Esophagus muscularis mucosa (tissue), 4 donors: ENCODE results near the gene SGPP2. TPM values are rescaled to one million over a fixed set of nuclear protein-coding genes. Genes with fewer than 3 reads are reported as not detected.

Source experiments
- DNase-seq: peaks from one replicate; pipeline ENCODE4 v3.0.0-alpha.2; 2017; ENCODE audit errors: extremely low spot score
- H3K27ac ChIP-seq, 4 donors: fragments of 200-600 bp; sonication (generic); replicated peaks in 1 of 4; 1 replicate in 3 of 4; 2 replicates in 1 of 4; pipeline ENCODE4 v1.5.1; 2016 to 2019; ENCODE audit warnings: mild to moderate bottlenecking in 1 of 4
- H3K27me3 ChIP-seq, 4 donors: fragments of 200-600 bp; sonication (generic); one replicate each; pipeline versions ENCODE4 v1.5.1 to v1.6.0; 2016 to 2019
- H3K36me3 ChIP-seq, 4 donors: fragments of 200-600 bp; sonication (generic); one replicate each; pipeline ENCODE4 v1.5.1; 2016 to 2019
- H3K4me1 ChIP-seq, 4 donors: fragments of 200-600 bp; sonication (generic); one replicate each; pipeline ENCODE4 v1.5.1; 2016 to 2019
- H3K4me3 ChIP-seq, 4 donors: fragments of 200-600 bp; sonication (generic); 1 replicate in 2 of 4; 2 replicates in 2 of 4; pipeline ENCODE4 v1.5.1; 2016 to 2019; ENCODE audit warnings: mild to moderate bottlenecking in 4 of 4, moderate library complexity in 1 of 4
- H3K9me3 ChIP-seq, 4 donors: fragments of 200-600 bp; sonication (generic); 1 replicate in 3 of 4; 2 replicates in 1 of 4; pipeline ENCODE4 v1.5.1; 2016 to 2019
- EP300 ChIP-seq: sonication (generic); formaldehyde crosslinking; IDR thresholded peaks from one replicate; pipeline ENCODE4 v1.6.1; 2017; ENCODE audit warnings: antibody characterized with exemption
- POLR2A ChIP-seq: fragments of 450-650 bp; IDR thresholded peaks from one replicate; pipeline ENCODE4 v1.6.1; 2017; ENCODE audit warnings: antibody characterized with exemption, moderate library complexity, mild to moderate bottlenecking, low read depth
- POLR2AphosphoS5 ChIP-seq, 2 donors: sonication (generic); formaldehyde crosslinking; IDR thresholded peaks; one replicate each; pipeline ENCODE4 v1.6.1; 2017; ENCODE audit warnings: antibody characterized with exemption in 2 of 2
- WGBS: methylation state at CpG from one replicate; pipeline ENCODE4 v1.1.5; 2018; 5-methylcytosine and 5-hydroxymethylcytosine counted together
- intact Hi-C: fragments of 100-400 bp; cut with DNase I; formaldehyde crosslinking; loops from one replicate; pipeline ENCODE4 v1.15.1; 2023
- total RNA-seq, 4 donors: library from RNA; depleted of rRNA; stranded (reverse); fragments of >200 nt; gene quantifications; one replicate each; pipeline versions ENCODE4 v1.1.0 to v1.2.1, GENCODE V29; 2016
- TF ChIP-seq, protein P1 (sequence below), 3 experiments: fragments of 200-600 bp in 2 of 3; fragments of 450-650 bp in 1 of 3; sonication (generic) in 2 of 3; IDR thresholded peaks; one replicate each; pipeline ENCODE4 v1.5.1; 2017 to 2019; ENCODE audit warnings: antibody characterized with exemption in 3 of 3, mild to moderate bottlenecking in 2 of 3, moderate library complexity in 1 of 3

The SGPP2 gene
- total RNA-seq, 4 donors from 2014 or later: 0.32 to 0.83 (median 0.52) TPM

DNA sequence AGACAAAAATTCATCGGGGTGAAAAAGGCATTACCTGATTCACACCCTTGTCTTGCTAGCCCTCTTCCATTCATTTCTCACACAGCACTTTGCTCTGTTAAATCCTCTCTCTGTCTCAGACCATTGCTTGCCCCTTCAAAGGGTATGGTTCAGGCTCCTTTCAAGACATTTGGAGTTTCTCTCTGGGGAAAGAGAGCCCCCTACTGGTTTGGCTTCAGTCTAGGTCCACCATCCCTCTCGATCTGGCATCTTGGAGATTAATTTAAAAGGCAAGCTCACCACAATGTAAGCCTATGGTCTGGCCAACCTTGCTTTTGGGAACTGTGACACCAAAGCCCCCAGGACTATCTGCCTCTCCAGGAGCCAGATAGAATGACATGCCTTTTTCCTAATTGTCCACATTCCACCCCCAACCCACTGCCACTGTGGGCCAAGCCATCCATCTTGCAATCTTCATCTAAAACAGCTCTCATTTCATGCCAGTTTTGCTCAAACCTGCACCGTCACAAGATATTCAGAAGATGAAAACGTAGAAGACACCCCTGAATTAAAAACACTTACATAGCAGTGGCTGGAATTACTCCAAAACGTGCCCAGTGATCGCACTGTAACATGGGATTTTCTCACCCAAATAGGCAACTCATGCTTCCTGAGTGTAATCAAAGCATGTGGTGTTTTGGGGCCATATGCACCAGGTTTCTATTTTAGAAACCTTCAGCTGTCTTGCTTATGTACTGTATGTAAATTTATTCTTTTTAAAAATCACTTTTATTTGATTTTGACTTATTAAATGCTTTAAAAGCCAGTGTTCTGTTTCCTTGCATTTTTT, 137.7 kb downstream of the SGPP2 start:
- Histone ChIP-seq H3K4me1 (no peaks in the 10 kb centered on the region), H3K27me3 (no peaks in the 10 kb centered on the region), H3K4me3 (no peak overlapping the region), H3K36me3 (peaks cover 0 to 10% (median 0%) of the 10 kb centered on the region in 4 donors), H3K27ac (no peak overlapping the region), H3K9me3 (no peaks in the 10 kb centered on the region)
- TF ChIP-seq, protein P1, sequence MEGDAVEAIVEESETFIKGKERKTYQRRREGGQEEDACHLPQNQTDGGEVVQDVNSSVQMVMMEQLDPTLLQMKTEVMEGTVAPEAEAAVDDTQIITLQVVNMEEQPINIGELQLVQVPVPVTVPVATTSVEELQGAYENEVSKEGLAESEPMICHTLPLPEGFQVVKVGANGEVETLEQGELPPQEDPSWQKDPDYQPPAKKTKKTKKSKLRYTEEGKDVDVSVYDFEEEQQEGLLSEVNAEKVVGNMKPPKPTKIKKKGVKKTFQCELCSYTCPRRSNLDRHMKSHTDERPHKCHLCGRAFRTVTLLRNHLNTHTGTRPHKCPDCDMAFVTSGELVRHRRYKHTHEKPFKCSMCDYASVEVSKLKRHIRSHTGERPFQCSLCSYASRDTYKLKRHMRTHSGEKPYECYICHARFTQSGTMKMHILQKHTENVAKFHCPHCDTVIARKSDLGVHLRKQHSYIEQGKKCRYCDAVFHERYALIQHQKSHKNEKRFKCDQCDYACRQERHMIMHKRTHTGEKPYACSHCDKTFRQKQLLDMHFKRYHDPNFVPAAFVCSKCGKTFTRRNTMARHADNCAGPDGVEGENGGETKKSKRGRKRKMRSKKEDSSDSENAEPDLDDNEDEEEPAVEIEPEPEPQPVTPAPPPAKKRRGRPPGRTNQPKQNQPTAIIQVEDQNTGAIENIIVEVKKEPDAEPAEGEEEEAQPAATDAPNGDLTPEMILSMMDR (IDR thresholded peaks at IDR 0.05): peak; percentile 58 to 67 (median 63)
- TF ChIP-seq POLR2A: no peak
- intact Hi-C loops: loop anchor here (2.0 kb wide), 1 partner anchor 243 kb away; no protein-coding TSS in a partner anchor
- WGBS: 58% methylated on average over 6 of the region's 6 CpGs
- DNase-seq: no peak

DNA sequence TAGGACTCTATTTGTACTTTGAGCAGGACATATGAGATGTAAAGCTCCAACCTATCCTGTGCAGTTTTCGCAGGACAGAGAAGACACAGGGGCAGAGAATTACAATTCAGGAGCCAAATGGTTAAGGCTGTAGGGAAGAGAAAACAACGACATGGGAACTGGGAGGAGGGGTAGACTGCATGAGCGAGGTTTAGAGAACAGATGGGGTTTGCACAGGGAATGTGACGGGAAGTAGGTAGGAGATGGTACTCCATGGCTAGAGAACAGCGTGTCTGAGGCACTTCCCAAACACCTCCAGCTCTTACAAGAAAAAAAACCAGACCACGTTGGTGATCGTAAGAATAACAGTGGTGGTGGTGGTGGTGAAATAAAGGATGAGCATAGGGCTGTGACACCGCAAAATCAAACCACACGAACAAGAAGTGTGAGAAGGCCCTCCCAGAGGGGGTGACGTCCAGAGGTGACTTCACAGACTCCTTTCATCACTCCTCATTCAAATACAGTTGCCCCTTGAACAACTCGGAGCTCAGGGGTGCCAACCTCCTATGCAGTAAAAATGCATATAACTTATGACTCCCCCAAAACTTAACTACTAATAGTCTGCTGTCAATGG, 138.9 kb downstream of the SGPP2 start:
- no peaks in the 10 kb centered on the region for H3K9me3 ChIP-seq
- WGBS: 71% methylated on average over 11 of the region's 11 CpGs
- no peak for TF ChIP-seq EP300
- no peak for TF ChIP-seq POLR2AphosphoS5 (IDR thresholded peaks at IDR 0.05)
- no peak for TF ChIP-seq POLR2A
- TF ChIP-seq, protein P1 (IDR thresholded peaks at IDR 0.05): no peak
- H3K4me1 ChIP-seq: peaks cover 0 to under 1% (median 0%) of the 10 kb centered on the region in 4 donors
- intact Hi-C loops: loop anchor here (2.0 kb wide), 1 partner anchor 244 kb away; no protein-coding TSS in a partner anchor
- no peak overlapping the region for H3K4me3 ChIP-seq
- no peaks in the 10 kb centered on the region for H3K27me3 ChIP-seq
- DNase-seq: no peak
- H3K27ac ChIP-seq: no peak overlapping the region
- peaks cover 0 to 10% (median 0%) of the 10 kb centered on the region in 4 donors for H3K36me3 ChIP-seq

DNA sequence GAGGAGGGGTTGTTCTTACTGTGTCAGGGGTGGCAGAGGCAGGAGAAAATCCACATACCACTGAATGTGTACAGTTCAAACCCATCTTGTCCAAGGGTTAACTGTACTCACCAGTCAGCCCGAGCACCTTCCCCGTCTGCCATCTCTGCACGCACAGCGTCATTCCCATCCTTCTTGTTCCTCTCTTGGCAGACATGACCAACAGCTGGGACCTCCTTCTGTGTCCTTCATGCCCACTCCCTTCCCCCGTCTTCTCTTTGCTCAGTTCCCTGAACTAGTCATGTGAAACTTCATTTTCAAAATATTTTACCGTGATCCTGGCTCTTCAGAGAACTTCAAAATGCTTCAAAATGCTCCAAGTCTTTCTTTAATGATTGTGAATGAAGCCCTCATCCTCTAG, 139.6 kb downstream of the SGPP2 start:
- Histone ChIP-seq H3K4me3 (no peak overlapping the region), H3K27me3 (no peaks in the 10 kb centered on the region), H3K4me1 (peaks cover 3 to 8% (median 6%) of the 10 kb centered on the region in 4 donors), H3K9me3 (no peaks in the 10 kb centered on the region), H3K36me3 (peaks cover 0 to 10% (median 0%) of the 10 kb centered on the region in 4 donors), H3K27ac (no peak overlapping the region)
- intact Hi-C loops: loop anchor here (2.0 kb wide), 1 partner anchor 245 kb away; no protein-coding TSS in a partner anchor
- TF ChIP-seq POLR2A (no peak), EP300 (no peak), POLR2AphosphoS5 (IDR thresholded peaks at IDR 0.05) (no peak)
- TF ChIP-seq, protein P1 (IDR thresholded peaks at IDR 0.05): no peak
- WGBS: 90% methylated on average over 6 of the region's 6 CpGs
- no peak for DNase-seq

DNA sequence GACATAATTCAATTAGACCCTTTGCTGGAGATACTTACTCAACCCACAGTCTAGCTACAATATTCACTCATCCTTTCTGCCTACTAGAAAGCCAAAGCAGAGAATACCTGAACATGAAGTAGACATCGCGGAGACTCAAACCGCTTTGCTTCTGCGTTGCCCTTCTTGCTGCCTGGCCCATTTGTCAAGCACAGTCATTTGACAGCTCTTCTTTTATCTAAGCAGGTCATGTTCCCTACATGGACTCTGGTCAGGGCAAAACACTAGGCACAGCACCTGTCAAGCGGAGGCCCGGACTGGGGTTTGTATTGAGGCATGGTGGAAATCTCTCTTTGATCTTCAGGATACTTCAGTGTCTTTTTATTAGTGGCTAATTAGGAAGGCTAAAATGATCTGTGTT, 141.9 kb downstream of the SGPP2 start:
- TF ChIP-seq POLR2AphosphoS5 (IDR thresholded peaks at IDR 0.05) (no peak), EP300 (no peak), POLR2A (no peak)
- TF ChIP-seq, protein P1 (IDR thresholded peaks at IDR 0.05): no peak
- H3K27ac ChIP-seq: no peak overlapping the region
- H3K36me3 ChIP-seq: peaks cover 0 to 10% (median 2%) of the 10 kb centered on the region in 4 donors
- H3K4me1 ChIP-seq: peaks cover 3 to 25% (median 24%) of the 10 kb centered on the region in 4 donors
- no peak overlapping the region for H3K4me3 ChIP-seq
- no peaks in the 10 kb centered on the region for H3K9me3 ChIP-seq
- DNase-seq: no peak
- no peaks in the 10 kb centered on the region for H3K27me3 ChIP-seq
- WGBS: 97% methylated on average over 6 of the region's 6 CpGs
- intact Hi-C loops: no loop called here
